ENCODE measurements around the gene MRPL37.
"Not testable (repeated sequence)": the region's sequence is repeated elsewhere in the genome, so short reads cannot be mapped to it uniquely, and the experiment has no call there.

The MRPL37 gene

DNA sequence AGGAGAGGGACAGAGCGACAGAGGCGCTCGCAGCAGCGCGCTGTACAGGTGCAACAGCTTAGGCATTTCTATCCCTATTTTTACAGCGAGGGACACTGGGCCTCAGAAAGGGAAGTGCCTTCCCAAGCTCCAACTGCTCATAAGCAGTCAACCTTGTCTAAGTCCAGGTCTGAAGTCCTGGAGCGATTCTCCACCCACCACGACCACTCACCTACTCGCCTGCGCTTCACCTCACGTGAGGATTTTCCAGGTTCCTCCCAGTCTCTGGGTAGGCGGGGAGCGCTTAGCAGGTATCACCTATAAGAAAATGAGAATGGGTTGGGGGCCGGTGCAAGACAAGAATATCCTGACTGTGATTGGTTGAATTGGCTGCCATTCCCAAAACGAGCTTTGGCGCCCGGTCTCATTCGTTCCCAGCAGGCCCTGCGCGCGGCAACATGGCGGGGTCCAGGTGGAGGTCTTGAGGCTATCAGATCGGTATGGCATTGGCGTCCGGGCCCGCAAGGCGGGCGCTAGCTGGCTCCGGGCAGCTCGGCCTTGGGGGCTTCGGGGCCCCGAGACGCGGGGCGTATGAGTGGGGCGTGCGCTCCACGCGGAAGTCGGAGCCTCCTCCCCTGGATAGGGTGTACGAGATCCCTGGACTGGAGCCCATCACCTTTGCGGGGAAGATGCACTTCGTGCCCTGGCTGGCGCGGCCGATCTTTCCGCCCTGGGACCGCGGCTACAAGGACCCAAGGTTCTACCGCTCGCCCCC is at the start of gene MRPL37, which contains the start of gene CYB5RL:
TSS of gene MRPL37 (plus strand) at position 403 of the 754 bp plus-strand sequence. CDS start at position 480, 77 bp downstream.
TSS of gene CYB5RL (minus strand) at position 266 of the 754 bp plus-strand sequence. CDS start 4,414 bp downstream, outside the sequence.
- DNase-seq = peak; percentile 96

DNA sequence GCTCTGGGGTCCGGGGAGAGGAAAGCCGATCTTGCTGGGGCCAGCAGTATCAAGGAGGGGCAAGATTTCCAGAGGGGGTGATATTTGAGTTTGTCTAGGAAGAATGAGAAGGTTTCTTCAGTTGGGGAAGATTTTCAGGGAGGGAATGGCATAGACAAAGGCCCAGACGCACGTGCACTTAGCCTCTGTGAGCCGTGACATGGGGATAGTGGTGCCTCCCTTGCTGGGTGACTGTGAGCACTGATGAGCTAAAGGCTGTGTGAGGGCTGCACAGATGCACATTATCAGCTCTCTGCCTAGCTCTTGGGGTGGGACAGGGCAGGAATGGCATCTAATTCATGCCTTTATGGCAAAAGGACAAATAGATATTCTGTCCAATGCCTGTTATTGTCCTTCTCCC is 49.0 kb upstream of the MRPL37 start:
- no peak for DNase-seq

GRCh38 chr1:54152696-54153095 is 47.3 kb upstream of the MRPL37 start, which contains the start of gene CDCP2:
TSS of gene CDCP2 (minus strand) at chr1:54153000. CDS start at chr1:54152922, 78 bp downstream.
- no peak for DNase-seq

- DNase-seq = peak; percentile 77
These were observed 46.2 kb upstream of the MRPL37 start for GRCh38 chr1:54153535-54154439.

GRCh38 chr1:54156201-54156600 is 43.8 kb upstream of the MRPL37 start:
- no peak for DNase-seq

DNA sequence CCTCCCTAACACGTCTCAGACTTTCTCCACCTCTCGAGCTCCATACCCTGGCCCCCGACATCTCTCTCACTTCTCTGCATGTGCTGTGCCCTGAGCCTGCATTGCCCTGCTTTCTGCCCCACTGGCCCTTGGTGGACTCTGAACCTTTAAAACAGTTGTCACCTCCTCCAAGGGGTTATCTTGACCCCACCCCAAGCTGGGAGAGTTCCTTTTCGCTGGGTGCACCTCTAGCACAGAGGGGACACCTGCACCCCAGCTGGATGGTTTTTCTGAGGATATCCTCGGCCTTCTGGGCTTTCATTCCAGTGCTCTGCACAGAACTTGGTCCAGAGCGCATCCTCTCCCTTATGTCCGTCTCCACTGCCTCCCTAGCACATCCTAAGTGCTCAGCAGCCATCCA is 43.0 kb upstream of the MRPL37 start:
- no peak for DNase-seq

GRCh38 chr1:54157401-54157800 is 42.6 kb upstream of the MRPL37 start:
- DNase-seq = no peak

- no peak for DNase-seq
These were observed 41.9 kb upstream of the MRPL37 start for GRCh38 chr1:54158071-54158470.

- no peak for DNase-seq
These were observed 40.1 kb upstream of the MRPL37 start for GRCh38 chr1:54159733-54160316.

DNA sequence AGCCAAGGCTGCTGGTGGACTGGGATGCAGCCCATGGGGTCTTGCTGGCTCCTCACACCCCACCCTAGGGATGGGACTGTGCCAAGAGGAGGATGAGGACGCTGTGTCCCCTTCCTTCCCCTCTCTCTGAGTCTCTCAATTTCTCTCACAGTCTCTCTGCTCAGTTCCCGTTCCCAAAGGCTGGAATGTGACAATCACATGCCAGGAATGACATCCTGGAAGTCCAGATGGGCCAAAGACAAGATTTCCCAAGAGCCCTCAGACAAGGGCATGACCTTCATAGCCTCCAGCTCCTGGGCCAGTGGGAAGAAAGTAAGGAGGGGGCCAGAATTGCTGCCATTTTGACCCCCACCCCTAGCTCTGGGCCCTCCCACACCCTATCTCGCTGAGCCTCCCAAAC is 39.6 kb upstream of the MRPL37 start:
- no peak for DNase-seq

GRCh38 chr1:54161495-54162168 is 38.3 kb upstream of the MRPL37 start:
- DNase-seq = no peak

DNA sequence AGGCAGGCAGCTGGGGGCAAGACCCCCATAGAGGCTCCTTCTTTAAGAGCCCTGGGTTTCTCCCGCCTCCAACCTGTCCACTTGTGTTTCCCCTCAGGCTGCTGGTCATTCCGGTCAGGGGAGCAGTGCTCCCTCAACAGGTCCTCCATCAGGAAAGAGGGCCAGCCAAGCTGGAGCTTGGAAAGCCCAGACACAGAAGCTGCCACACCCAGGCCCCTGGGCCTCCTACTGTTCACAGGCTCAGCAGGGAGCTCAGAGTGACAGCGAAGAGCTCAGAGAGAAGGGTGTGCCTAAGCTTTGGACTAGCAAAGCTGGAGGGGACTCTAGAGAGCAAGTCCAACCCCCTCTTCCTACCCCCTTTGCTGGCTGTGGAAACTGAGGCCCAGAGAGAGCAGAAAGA is 36.9 kb upstream of the MRPL37 start:
- DNase-seq = no peak

DNA sequence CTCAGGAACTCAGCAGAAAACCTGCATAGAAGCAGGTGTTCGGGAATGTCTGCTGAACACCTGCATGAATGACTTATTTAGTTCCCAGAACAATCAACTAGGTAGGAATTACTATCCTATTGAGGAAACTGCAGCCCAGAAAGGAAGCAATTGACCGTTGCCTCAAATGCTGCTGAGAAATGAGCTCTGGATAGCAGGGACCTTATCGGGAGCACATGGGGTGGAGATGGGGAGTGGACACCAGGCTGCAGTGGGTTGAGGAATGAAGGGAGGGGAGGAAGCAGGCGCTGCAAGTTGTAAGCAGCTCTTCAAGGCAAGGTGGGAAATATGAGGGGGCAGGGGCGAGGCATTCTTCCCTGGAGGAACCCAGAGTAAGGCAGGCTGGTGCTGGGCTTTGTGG is 36.4 kb upstream of the MRPL37 start:
- DNase-seq = no peak

- no peak for DNase-seq
These were observed 34.8 kb upstream of the MRPL37 start for GRCh38 chr1:54165146-54165545.

DNA sequence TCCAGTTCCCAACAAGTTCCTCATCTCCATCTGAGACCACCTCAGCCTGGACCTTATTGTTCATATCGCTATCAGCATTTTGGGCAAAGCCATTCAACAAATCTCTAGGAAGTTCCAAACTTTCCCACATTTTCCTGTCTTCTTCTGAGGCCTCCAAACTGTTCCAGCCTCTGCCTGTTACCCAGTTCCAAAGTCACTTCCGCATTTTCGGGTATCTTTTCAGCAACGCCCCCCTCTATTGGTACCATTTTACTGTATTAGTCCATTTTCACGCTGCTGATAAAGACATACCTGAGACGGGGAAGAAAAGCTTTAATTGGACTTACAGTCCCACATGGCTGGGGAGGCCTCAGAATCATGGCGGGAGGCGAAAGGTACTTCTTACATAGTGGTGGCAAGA is 33.6 kb upstream of the MRPL37 start:
- not testable (repeated sequence) for DNase-seq

DNA sequence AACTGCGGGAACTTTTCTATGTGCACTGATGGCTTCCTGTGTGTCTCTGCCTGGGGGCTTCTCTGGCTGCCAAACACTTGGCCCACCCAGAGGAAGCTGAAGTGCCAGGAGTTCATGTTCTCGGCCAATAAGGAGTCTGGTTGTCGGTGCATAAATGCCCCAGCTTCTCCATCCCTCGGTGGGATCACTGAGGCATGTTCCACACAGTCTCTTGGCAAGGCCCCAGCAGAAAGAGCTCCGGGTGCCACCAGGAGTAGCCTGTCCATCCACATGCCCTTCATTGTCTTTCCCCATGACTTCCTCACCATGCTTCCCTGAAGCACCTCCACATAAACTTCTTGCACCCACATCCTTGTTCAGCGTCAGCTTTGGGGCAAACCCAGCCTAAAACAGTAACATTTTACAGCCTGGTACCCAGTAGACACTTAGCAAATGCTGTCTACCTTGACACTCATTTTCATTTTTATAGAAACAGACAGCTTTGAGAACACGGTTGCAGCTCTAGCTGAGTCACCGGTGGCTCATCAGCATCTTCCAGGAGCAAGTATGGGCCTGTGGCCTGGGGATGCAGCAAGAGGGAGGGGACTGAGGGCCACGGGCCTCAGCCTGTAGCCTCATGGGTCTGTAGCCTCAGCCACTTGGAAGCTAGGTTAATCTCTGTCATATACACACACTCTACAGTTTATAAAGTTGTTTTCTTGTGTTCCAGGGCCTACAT is 32.4 kb upstream of the MRPL37 start:
- peak; percentile 10 for DNase-seq

DNA sequence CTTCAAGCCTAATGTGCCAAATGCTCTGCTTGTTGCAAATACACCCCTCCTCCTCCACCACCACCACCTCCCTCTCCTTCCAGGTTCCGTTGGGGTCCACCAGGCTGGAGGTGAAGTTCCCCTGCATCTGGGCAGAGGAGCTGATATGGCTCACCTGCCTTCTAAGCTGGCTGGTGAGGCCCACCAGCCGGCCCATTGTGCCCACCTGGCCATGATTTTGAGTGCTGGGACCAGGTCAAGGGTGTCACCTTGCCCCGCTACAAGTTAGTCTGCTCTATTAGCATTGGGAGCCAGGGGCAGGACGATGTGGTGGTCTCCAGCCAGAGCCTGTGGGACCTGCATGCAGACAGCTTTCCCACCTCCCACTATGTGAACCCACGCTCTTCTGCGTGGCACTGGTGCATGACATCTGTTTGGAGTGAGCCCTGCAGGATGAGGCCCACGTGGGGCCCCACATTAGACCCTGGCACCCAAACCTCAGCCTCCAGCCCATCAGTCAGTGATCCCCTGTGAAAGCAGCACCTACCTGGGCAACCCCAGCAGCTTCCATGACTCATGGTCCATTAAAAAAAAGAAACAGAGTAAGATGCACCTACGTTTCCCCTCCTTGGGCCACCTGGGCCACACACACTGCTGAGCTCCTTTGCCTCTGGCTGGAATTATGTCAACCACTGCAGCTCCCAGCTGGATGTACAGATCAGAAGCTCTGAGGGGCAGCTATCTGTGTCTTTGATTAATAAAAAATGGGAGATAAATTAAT is 31.6 kb upstream of the MRPL37 start:
- peak; percentile 7 for DNase-seq

GRCh38 chr1:54169068-54169467 is 30.9 kb upstream of the MRPL37 start:
- DNase-seq = no peak

DNA sequence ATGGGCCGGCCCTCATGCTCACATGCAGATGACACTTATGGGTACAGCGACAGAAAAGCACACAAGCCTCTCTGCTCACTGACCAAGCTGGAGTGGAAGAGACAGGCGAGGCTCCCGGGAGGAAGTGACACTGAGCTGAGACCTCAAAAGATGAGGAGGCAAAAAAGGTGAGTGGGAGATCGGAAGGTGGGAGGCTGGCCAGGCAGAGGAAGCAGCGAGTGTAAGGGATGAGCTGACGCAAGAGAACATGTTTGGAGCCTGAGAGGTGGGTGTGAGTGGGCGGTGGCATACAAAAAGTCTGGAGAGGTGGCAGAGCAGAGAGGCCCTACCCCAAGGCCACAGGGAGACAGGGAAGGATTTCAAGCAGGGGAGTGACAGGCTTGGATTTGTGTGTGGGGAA is 29.0 kb upstream of the MRPL37 start:
- no peak for DNase-seq

DNA sequence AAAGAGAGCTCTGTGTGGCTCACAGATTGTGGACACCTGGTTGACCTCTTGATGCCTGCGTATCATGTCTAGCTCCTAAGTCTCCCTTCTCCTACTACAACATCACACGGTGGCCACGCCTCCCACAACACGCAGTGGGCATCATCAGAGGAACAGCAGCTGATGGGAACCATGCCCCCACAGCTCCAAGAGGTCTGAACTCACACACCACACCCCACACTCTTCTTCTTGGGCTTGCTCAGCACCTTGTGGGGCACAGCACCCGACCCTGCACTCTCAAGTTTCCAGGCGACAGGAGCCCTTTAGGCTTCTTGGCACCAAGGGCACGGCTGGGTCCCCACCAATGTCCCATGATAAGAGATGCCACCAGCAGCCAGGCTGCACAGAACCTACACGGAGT is 28.4 kb upstream of the MRPL37 start:
- no peak for DNase-seq

All from femur (tissue), 1 donor.